ENCODE data around the gene COQ10A. TPM values are rescaled to one million over a fixed set of nuclear protein-coding genes. Genes with fewer than 3 reads are reported as not detected.

The COQ10A gene
- total RNA-seq, 2 experiments from 2014 or later = 7.9 to 9.6 TPM

GRCh38 chr12:56304872-56305590, 38.3 kb downstream of the COQ10A start:
- ChIA-PET CTCF (interaction anchor here (0.6 to 1.8 kb wide), 2 partner anchors 115 to 159 kb away, joined by 3 to 4 read pairs; partner anchors contain the start of gene SMARCC2), POLR2A (no interaction called here)
- ATAC-seq = no peak
- DNase-seq = no peak
- Mint-ChIP-seq H3K4me1 (ENCODE audit: low read depth) (peaks cover 16% of the 10 kb centered on the region), H3K27ac (no peak overlapping the region), H3K9me3 (no peaks in the 10 kb centered on the region), H3K27me3 (no peaks in the 10 kb centered on the region), H3K36me3 (ENCODE audit: low read depth) (peaks cover 25% of the 10 kb centered on the region), H3K4me3 (no peak overlapping the region)
- no peak for TF ChIP-seq CTCF (IDR thresholded peaks at IDR 0.05)
- intact Hi-C loops (cut with micrococcal nuclease) = no loop called here

GRCh38 chr12:56307221-56307965, 40.7 kb downstream of the COQ10A start:
- H3K9me3 Mint-ChIP-seq = no peaks in the 10 kb centered on the region
- intact Hi-C loops (cut with micrococcal nuclease) = no loop called here
- no peak overlapping the region for H3K27ac Mint-ChIP-seq
- ATAC-seq (no peak), DNase-seq (no peak)
- POLR2A ChIA-PET = interaction anchor here (1.0 kb wide), 1 partner anchor 141 kb away, joined by 3 read pairs; no protein-coding TSS in a partner anchor
- H3K27me3 Mint-ChIP-seq = no peaks in the 10 kb centered on the region
- peaks cover under 1% of the 10 kb centered on the region for H3K4me1 Mint-ChIP-seq (ENCODE audit: low read depth)
- CTCF ChIA-PET = interaction anchor here (1.0 to 1.5 kb wide), 3 partner anchors 29 to 101 kb away, joined by 3 to 4 read pairs (median 3); no protein-coding TSS in a partner anchor
- no peak overlapping the region for H3K4me3 Mint-ChIP-seq
- H3K36me3 Mint-ChIP-seq (ENCODE audit: low read depth) = peaks cover 30% of the 10 kb centered on the region
- no peak for TF ChIP-seq CTCF (IDR thresholded peaks at IDR 0.05)

GRCh38 chr12:56308714-56309113, 42.0 kb downstream of the COQ10A start:
- no peak for DNase-seq
- Mint-ChIP-seq H3K27me3 (no peaks in the 10 kb centered on the region), H3K4me1 (ENCODE audit: low read depth) (no peaks in the 10 kb centered on the region), H3K36me3 (ENCODE audit: low read depth) (peaks cover 34% of the 10 kb centered on the region), H3K4me3 (no peak overlapping the region), H3K27ac (no peak overlapping the region), H3K9me3 (no peaks in the 10 kb centered on the region)
- ATAC-seq = no peak
- TF ChIP-seq CTCF (IDR thresholded peaks at IDR 0.05) = no peak
- CTCF ChIA-PET = interaction anchor here (0.7 to 1.2 kb wide), 7 partner anchors 10 to 595 kb away, joined by 3 to 7 read pairs (median 3); partner anchors contain the start of gene SMARCC2
- intact Hi-C loops (cut with micrococcal nuclease) = no loop called here
- POLR2A ChIA-PET = interaction anchor here (0.5 to 1.5 kb wide), 9 partner anchors 9 to 425 kb away, joined by 3 to 4 read pairs (median 4); partner anchors contain the start of genes CS and SPRYD4

GRCh38 chr12:56311003-56311402, 44.3 kb downstream of the COQ10A start:
- DNase-seq = no peak
- no peaks in the 10 kb centered on the region for H3K9me3 Mint-ChIP-seq
- intact Hi-C loops (cut with micrococcal nuclease) = no loop called here
- H3K27me3 Mint-ChIP-seq = no peaks in the 10 kb centered on the region
- POLR2A ChIA-PET = interaction anchor here (0.9 to 2.5 kb wide), 5 partner anchors 12 to 152 kb away, joined by 3 to 12 read pairs (median 5); partner anchors contain the start of gene CS
- CTCF ChIA-PET = interaction anchor here (1.0 to 2.3 kb wide), 3 partner anchors 53 to 573 kb away, joined by 3 to 11 read pairs (median 7); partner anchors contain the start of gene ANKRD52
- H3K4me3 Mint-ChIP-seq = no peak overlapping the region
- no peak for TF ChIP-seq CTCF (IDR thresholded peaks at IDR 0.05)
- ATAC-seq = no peak
- peaks cover 9% of the 10 kb centered on the region for H3K4me1 Mint-ChIP-seq (ENCODE audit: low read depth)
- peak overlapping the region; percentile 38 for H3K27ac Mint-ChIP-seq
- peaks cover 35% of the 10 kb centered on the region for H3K36me3 Mint-ChIP-seq (ENCODE audit: low read depth)

Data from activated CD8-positive, alpha-beta T cell treated with anti-CD3 and anti-CD28 coated beads for 36 hours (primary cell).